Ovary (tissue), 3 donors: ENCODE results near the gene LRP2.

Source experiments
- CTCF ChIP-seq, 3 donors: fragments of 450-650 bp in 2 of 3; fragments of 200-600 bp in 1 of 3; IDR thresholded peaks; one replicate each; pipeline versions ENCODE4 v1.5.1 to v1.8.0; 2016 to 2022; ENCODE audit warnings: antibody characterized with exemption in 3 of 3, mild to moderate bottlenecking in 1 of 3
- EP300 ChIP-seq: sonication (generic); formaldehyde crosslinking; IDR thresholded peaks from one replicate; pipeline ENCODE4 v1.6.1; 2017; ENCODE audit warnings: antibody characterized with exemption
- POLR2A ChIP-seq: fragments of 450-650 bp; IDR thresholded peaks from one replicate; pipeline ENCODE4 v1.6.1; 2017; ENCODE audit warnings: antibody characterized with exemption, mild to moderate bottlenecking, moderate library complexity
- donor health status: DM: no; HTN: no; CAD: no.

GRCh38 chr2:169200756-169201155 lies 161.6 kb downstream of the LRP2 start:
- no peak for TF ChIP-seq CTCF (IDR thresholded peaks at IDR 0.05)
- no peak for TF ChIP-seq POLR2A
- TF ChIP-seq EP300, result no peak
